Testis (tissue), 2 donors: ENCODE results near the gene APOL5.

Source experiments
- POLR2A ChIP-seq: fragments of 450-650 bp; IDR thresholded peaks from one replicate; pipeline ENCODE4 v1.6.1; 2017; ENCODE audit warnings: antibody characterized with exemption, mild to moderate bottlenecking, moderate library complexity
- TF ChIP-seq, protein P1 (sequence below), 3 experiments: fragments of 450-650 bp in 2 of 3; fragments of 200-600 bp in 1 of 3; sonication (generic) in 1 of 3; IDR thresholded peaks; one replicate each; pipeline ENCODE4 v1.5.1; 2016 to 2019; ENCODE audit warnings: antibody characterized with exemption in 3 of 3, mild to moderate bottlenecking in 2 of 3, moderate library complexity in 1 of 3

DNA sequence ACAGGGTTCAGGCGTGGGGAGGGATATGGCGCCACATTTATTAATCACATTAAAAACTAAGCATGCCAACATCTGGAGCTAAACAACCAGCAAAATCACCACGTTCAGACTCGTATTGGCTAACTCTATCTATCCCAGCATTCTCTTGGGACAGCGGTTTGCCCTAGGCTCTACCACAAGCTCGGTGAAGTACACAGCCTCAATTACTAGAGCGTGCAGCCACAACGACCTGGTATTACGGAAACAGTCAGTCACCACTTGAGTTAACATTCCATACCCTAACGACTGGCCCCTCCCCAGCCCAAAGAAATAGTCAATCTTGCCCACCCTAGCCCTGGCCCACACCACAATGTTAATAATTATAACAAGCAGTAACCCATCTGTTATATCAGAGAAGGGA is 32.1 kb downstream of the APOL5 start:
- TF ChIP-seq, protein P1, sequence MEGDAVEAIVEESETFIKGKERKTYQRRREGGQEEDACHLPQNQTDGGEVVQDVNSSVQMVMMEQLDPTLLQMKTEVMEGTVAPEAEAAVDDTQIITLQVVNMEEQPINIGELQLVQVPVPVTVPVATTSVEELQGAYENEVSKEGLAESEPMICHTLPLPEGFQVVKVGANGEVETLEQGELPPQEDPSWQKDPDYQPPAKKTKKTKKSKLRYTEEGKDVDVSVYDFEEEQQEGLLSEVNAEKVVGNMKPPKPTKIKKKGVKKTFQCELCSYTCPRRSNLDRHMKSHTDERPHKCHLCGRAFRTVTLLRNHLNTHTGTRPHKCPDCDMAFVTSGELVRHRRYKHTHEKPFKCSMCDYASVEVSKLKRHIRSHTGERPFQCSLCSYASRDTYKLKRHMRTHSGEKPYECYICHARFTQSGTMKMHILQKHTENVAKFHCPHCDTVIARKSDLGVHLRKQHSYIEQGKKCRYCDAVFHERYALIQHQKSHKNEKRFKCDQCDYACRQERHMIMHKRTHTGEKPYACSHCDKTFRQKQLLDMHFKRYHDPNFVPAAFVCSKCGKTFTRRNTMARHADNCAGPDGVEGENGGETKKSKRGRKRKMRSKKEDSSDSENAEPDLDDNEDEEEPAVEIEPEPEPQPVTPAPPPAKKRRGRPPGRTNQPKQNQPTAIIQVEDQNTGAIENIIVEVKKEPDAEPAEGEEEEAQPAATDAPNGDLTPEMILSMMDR (IDR thresholded peaks at IDR 0.05), result no peak
- TF ChIP-seq POLR2A, result no peak
